B cell (primary cell): ENCODE results near the gene AGPAT3. TPM values are rescaled to one million over a fixed set of nuclear protein-coding genes. Genes with fewer than 3 reads are reported as not detected.

Source experiments
- ATAC-seq: fragments of 200-7000 bp; cut with Tn5 transposase; one replicate; pipeline ENCODE4 v1.10.0; 2021; ENCODE audit warnings: low read depth, mild to moderate bottlenecking, moderate number of reproducible peaks, moderate library complexity
- CTCF ChIA-PET: fragments of 350-600 bp; sonication (Branson Sonifier 250); formaldehyde crosslinking; loops from one replicate; lab custom pipeline; 2021; ENCODE audit warnings: antibody characterized with exemption, inconsistent platforms; lab: Charles Lee
- POLR2A ChIA-PET: fragments of 350-600 bp; sonication (Branson Sonifier 250); formaldehyde crosslinking; loops from one replicate; lab custom pipeline; 2021; ENCODE audit warnings: antibody characterized with exemption; lab: Charles Lee
- DNase-seq: peaks from one replicate; pipeline ENCODE4 v3.0.0; 2013
- H2AFZ ChIP-seq: 2 replicates; pipeline ENCODE4 v1.6.1; 2012; ENCODE audit warnings: mild to moderate bottlenecking, low read depth, low read length; ENCODE audit not compliant: insufficient read depth, poor library complexity, severe bottlenecking
- H3K27ac ChIP-seq, 2 donors: 1 replicate in 1 of 2; 2 replicates in 1 of 2; pipeline ENCODE4 v1.5.1; 2012 to 2013; ENCODE audit warnings: low read length in 2 of 2, mild to moderate bottlenecking in 2 of 2, moderate library complexity in 1 of 2
- H3K27me3 ChIP-seq, 4 experiments: fragments of 200-600 bp in 1 of 4; sonication (generic) in 1 of 4; replicated peaks in 1 of 4; 1 replicate in 2 of 4; 2 replicates in 2 of 4; pipeline versions ENCODE4 v1.6.1 to v1.7.0; 2013 to 2016; ENCODE audit warnings: low read length in 3 of 4, mild to moderate bottlenecking in 2 of 4, mixed read lengths in 1 of 4, moderate library complexity in 1 of 4; ENCODE audit not compliant: insufficient read depth in 4 of 4, control insufficient read depth in 3 of 4; ENCODE audit errors: control extremely low read depth in 1 of 4
- H3K36me3 ChIP-seq, 2 experiments: replicated peaks in 1 of 2; 1 replicate in 1 of 2; 2 replicates in 1 of 2; pipeline versions ENCODE4 v1.6.1 to v1.7.1; 2013; ENCODE audit warnings: low read length in 1 of 2; ENCODE audit not compliant: insufficient read depth in 2 of 2, control insufficient read depth in 1 of 2; ENCODE audit errors: control extremely low read depth in 1 of 2, extremely low read depth in 1 of 2
- H3K4me1 ChIP-seq, 2 donors: fragments of 200-600 bp in 1 of 2; sonication (generic) in 1 of 2; 1 replicate in 1 of 2; 2 replicates in 1 of 2; pipeline versions ENCODE4 v1.5.1 to v1.6.1; 2013 to 2017; ENCODE audit warnings: low read length in 2 of 2; ENCODE audit not compliant: control insufficient read depth in 2 of 2, insufficient read depth in 2 of 2
- H3K4me2 ChIP-seq: replicated peaks from 2 replicates; pipeline ENCODE3; 2012; ENCODE audit warnings: mild to moderate bottlenecking, low read depth, low read length; ENCODE audit not compliant: poor library complexity, severe bottlenecking
- H3K4me3 ChIP-seq, 5 experiments: fragments of 200-600 bp in 1 of 5; sonication (generic) in 1 of 5; 1 replicate in 3 of 5; 2 replicates in 2 of 5; pipeline versions ENCODE4 v1.5.1 to v1.7.0; 2011 to 2016; ENCODE audit warnings: low read length in 4 of 5, mild to moderate bottlenecking in 4 of 5, low read depth in 2 of 5, control low read depth in 1 of 5, moderate library complexity in 1 of 5; ENCODE audit not compliant: insufficient read depth in 1 of 5; ENCODE audit errors: control extremely low read depth in 1 of 5, extremely low read depth in 1 of 5
- H3K79me2 ChIP-seq: fragments of 200-600 bp; sonication (generic); one replicate; pipeline ENCODE4 v1.6.0; 2016; ENCODE audit warnings: low read length; ENCODE audit not compliant: control insufficient read depth, insufficient read depth
- H3K9ac ChIP-seq: fragments of 200-600 bp; sonication (generic); 2 replicates; pipeline ENCODE4 v1.6.1; 2017; ENCODE audit warnings: mild to moderate bottlenecking, low read length, moderate library complexity
- H3K9me3 ChIP-seq, 3 donors: one replicate each; pipeline versions ENCODE4 v1.6.1 to v1.7.1; 2013; ENCODE audit warnings: low read length in 2 of 3; ENCODE audit not compliant: control insufficient read depth in 2 of 3, insufficient read depth in 1 of 3; ENCODE audit errors: control extremely low read depth in 1 of 3
- H4K20me1 ChIP-seq: 2 replicates; pipeline ENCODE4 v1.6.0; 2012; ENCODE audit warnings: mild to moderate bottlenecking, low read length; ENCODE audit not compliant: insufficient read depth, control insufficient read depth, poor library complexity, severe bottlenecking
- H3K27ac Mint-ChIP-seq: one replicate; pipeline ENCODE4 v1.8.0; 2021; ENCODE audit warnings: mixed read lengths
- H3K27me3 Mint-ChIP-seq: one replicate; pipeline ENCODE4 v1.8.0; 2021; ENCODE audit warnings: mixed read lengths
- H3K4me1 Mint-ChIP-seq: one replicate; pipeline ENCODE4 v1.8.0; 2021; ENCODE audit warnings: mixed read lengths
- H3K4me3 Mint-ChIP-seq: one replicate; pipeline ENCODE4 v1.8.0; 2021; ENCODE audit warnings: mixed read lengths
- H3K9me3 Mint-ChIP-seq: one replicate; pipeline ENCODE4 v1.8.0; 2022; ENCODE audit warnings: mixed read lengths; ENCODE audit not compliant: insufficient read depth
- CTCF ChIP-seq: fragments of 200-600 bp; IDR thresholded peaks from one replicate; pipeline ENCODE4 v1.8.0; 2022; ENCODE audit warnings: antibody characterized with exemption, mild to moderate bottlenecking
- EZH2 ChIP-seq: IDR thresholded peaks from 2 replicates; pipeline ENCODE4 v1.6.1; 2012; ENCODE audit warnings: borderline replicate concordance, low read depth, mild to moderate bottlenecking, moderate library complexity, low read length; ENCODE audit not compliant: insufficient read depth, poor library complexity, severe bottlenecking
- WGBS: methylation state at CpG from one replicate; pipeline ENCODE4 v1.1.5; 2013; ENCODE audit warnings: missing lambda C conversion rate; ENCODE audit not compliant: insufficient coverage; 5-methylcytosine and 5-hydroxymethylcytosine counted together
- intact Hi-C: fragments of 100-400 bp; cut with micrococcal nuclease; formaldehyde crosslinking; loops from one replicate; pipeline ENCODE4 v1.10.0; 2022
- polyA plus RNA-seq: library from polyadenylated mRNA; depleted of rRNA; stranded (reverse); fragments of >200 nt; gene quantifications from 2 replicates; pipeline ENCODE4 v1.2.3, GENCODE V29; 2012
- total RNA-seq, 2 donors: library from RNA; stranded (reverse); fragments of 120-200 nt in 1 of 2; gene quantifications; 1 replicate in 1 of 2; 2 replicates in 1 of 2; pipeline versions ENCODE4 v1.2.3 to v1.2.4, GENCODE V29; 2013 to 2022

AGPAT3 gene
- total and polyA plus RNA-seq, 2 donors (not counting 1 experiment from before 2014, with no cell fraction given): 14.3 to 49.3 TPM

- intact Hi-C loops: loop anchor here (10.0 kb wide), 1 partner anchor 55 kb away; the partner anchor contains the start of gene AGPAT3
- no peak for TF ChIP-seq CTCF
- no peak for TF ChIP-seq EZH2
- Histone ChIP-seq H2AFZ (no peak overlapping the region), H4K20me1 (peaks cover 76% of the 10 kb centered on the region), H3K36me3 (no peaks in the 10 kb centered on the region), H3K27me3 (no peaks in the 10 kb centered on the region), H3K27ac (no peak overlapping the region), H3K4me3 (no peak overlapping the region), H3K9ac (no peak overlapping the region), H3K4me2 (no peak overlapping the region), H3K9me3 (no peaks in the 10 kb centered on the region), H3K79me2 (peaks cover 87% of the 10 kb centered on the region), H3K4me1 (peaks cover 15 to 41% of the 10 kb centered on the region in 2 donors)
- Mint-ChIP-seq H3K4me3 (peak overlapping the region; percentile 29), H3K27ac (no peak overlapping the region), H3K4me1 (peaks cover 55% of the 10 kb centered on the region), H3K27me3 (no peaks in the 10 kb centered on the region), H3K9me3 (no peaks in the 10 kb centered on the region)
- no peak for DNase-seq
- peak; percentile 74 for ATAC-seq
- ChIA-PET CTCF (interaction anchor here (2.1 kb wide), 1 partner anchor 109 kb away, joined by 11 read pairs; no protein-coding TSS in a partner anchor), POLR2A (no interaction called here)
- WGBS: 81% methylated on average over 20 of the region's 25 CpGs
These were observed 55.1 kb downstream of the AGPAT3 start for GRCh38 chr21:43919871-43920801.

- Mint-ChIP-seq H3K9me3 (no peaks in the 10 kb centered on the region), H3K27me3 (no peaks in the 10 kb centered on the region), H3K4me3 (no peak overlapping the region), H3K27ac (peak overlapping the region; percentile 10), H3K4me1 (peaks cover 49% of the 10 kb centered on the region)
- WGBS: 65% methylated on average over 5 of the region's 10 CpGs
- Histone ChIP-seq H3K9me3 (no peaks in the 10 kb centered on the region), H3K36me3 (no peaks in the 10 kb centered on the region), H3K79me2 (peaks cover 91% of the 10 kb centered on the region), H3K9ac (no peak overlapping the region), H3K4me3 (no peak overlapping the region), H3K4me1 (peaks cover 7 to 40% of the 10 kb centered on the region in 2 donors), H3K27ac (no peak overlapping the region), H3K27me3 (no peaks in the 10 kb centered on the region), H3K4me2 (peak overlapping the region; percentile 20), H2AFZ (no peak overlapping the region), H4K20me1 (peaks cover 78% of the 10 kb centered on the region)
- intact Hi-C loops: no loop called here
- TF ChIP-seq CTCF: no peak
- no peak for TF ChIP-seq EZH2
- ChIA-PET POLR2A (no interaction called here), CTCF (no interaction called here)
- no peak for ATAC-seq
- no peak for DNase-seq
These were observed 56.6 kb downstream of the AGPAT3 start for GRCh38 chr21:43921571-43921978.
